CD14-positive monocyte (primary cell): Measurements from ENCODE around the gene ARL14EPL. TPM values are rescaled to one million over a fixed set of nuclear protein-coding genes. Genes with fewer than 3 reads are reported as not detected.
A peak's percentile ranks its signal among the peaks of the same experiment; 100 is the strongest.

ENCODE experiments used
- DNase-seq, 3 donors: peaks; one replicate each; pipeline ENCODE4 v3.0.0-alpha.2; 2011 to 2022
- H2AFZ ChIP-seq: 2 replicates; pipeline ENCODE4 v1.6.0; 2012; ENCODE audit warnings: mild to moderate bottlenecking, low read depth, low read length, inconsistent platforms; ENCODE audit not compliant: insufficient read depth, poor library complexity, severe bottlenecking
- H3K27ac ChIP-seq, 2 donors: 1 replicate in 1 of 2; 2 replicates in 1 of 2; pipeline ENCODE4 v1.5.1; 2012 to 2013; ENCODE audit warnings: low read length in 2 of 2, control low read depth in 1 of 2, inconsistent platforms in 1 of 2, low read depth in 1 of 2, mild to moderate bottlenecking in 1 of 2
- H3K27me3 ChIP-seq, 2 donors: one replicate each; pipeline versions ENCODE4 v1.6.0 to v1.6.1; 2011 to 2013; ENCODE audit warnings: low read length in 2 of 2; ENCODE audit not compliant: control insufficient read depth in 2 of 2, insufficient read depth in 2 of 2
- H3K36me3 ChIP-seq, 2 donors: replicated peaks in 1 of 2; 1 replicate in 1 of 2; 2 replicates in 1 of 2; pipeline versions ENCODE4 v1.5.1 to v1.6.1; 2012 to 2013; ENCODE audit warnings: low read length in 2 of 2, control low read depth in 1 of 2, inconsistent platforms in 1 of 2, mild to moderate bottlenecking in 1 of 2; ENCODE audit not compliant: insufficient read depth in 2 of 2, control insufficient read depth in 1 of 2
- H3K4me1 ChIP-seq, 2 donors: 1 replicate in 1 of 2; 2 replicates in 1 of 2; pipeline versions ENCODE4 v1.5.1 to v1.6.1; 2012 to 2013; ENCODE audit warnings: low read length in 2 of 2, control low read depth in 1 of 2, inconsistent platforms in 1 of 2, mild to moderate bottlenecking in 1 of 2, moderate library complexity in 1 of 2; ENCODE audit not compliant: insufficient read depth in 2 of 2, control insufficient read depth in 1 of 2
- H3K4me2 ChIP-seq: replicated peaks from 2 replicates; pipeline ENCODE3; 2012; ENCODE audit warnings: low read length, moderate library complexity, mild to moderate bottlenecking; ENCODE audit not compliant: poor library complexity, severe bottlenecking; ENCODE audit errors: extremely low read depth
- H3K4me3 ChIP-seq, 3 experiments: fragments of 200-600 bp in 1 of 3; sonication (generic) in 1 of 3; replicated peaks in 1 of 3; 1 replicate in 2 of 3; 2 replicates in 1 of 3; pipeline ENCODE4 v1.5.1; 2011 to 2013; ENCODE audit warnings: low read length in 3 of 3, mild to moderate bottlenecking in 3 of 3, control low read depth in 2 of 3, low read depth in 2 of 3, inconsistent platforms in 1 of 3, moderate library complexity in 1 of 3
- H3K79me2 ChIP-seq: 2 replicates; pipeline ENCODE4 v1.6.0; 2012; ENCODE audit warnings: mild to moderate bottlenecking, control low read depth, inconsistent platforms, low read length, moderate library complexity; ENCODE audit not compliant: insufficient read depth
- H3K9ac ChIP-seq: 2 replicates; pipeline ENCODE4 v1.6.0; 2017; ENCODE audit warnings: low read length, mild to moderate bottlenecking; ENCODE audit not compliant: insufficient read depth, poor library complexity, severe bottlenecking
- H3K9me3 ChIP-seq, 2 donors: replicated peaks in 1 of 2; 1 replicate in 1 of 2; 2 replicates in 1 of 2; pipeline versions ENCODE4 v1.5.1 to v1.6.1; 2012 to 2013; ENCODE audit warnings: low read length in 2 of 2, control low read depth in 1 of 2; ENCODE audit not compliant: control insufficient read depth in 1 of 2, insufficient read depth in 1 of 2
- H4K20me1 ChIP-seq: 2 replicates; pipeline ENCODE4 v1.6.0; 2012; ENCODE audit warnings: mild to moderate bottlenecking, low read length, control low read depth, moderate library complexity; ENCODE audit not compliant: insufficient read depth
- H3K27ac Mint-ChIP-seq, 7 donors: one replicate each; pipeline ENCODE4 v1.8.0; 2020; ENCODE audit warnings: mild to moderate bottlenecking in 7 of 7, mixed read lengths in 7 of 7, moderate library complexity in 6 of 7, inconsistent platforms in 2 of 7
- H3K27me3 Mint-ChIP-seq, 3 donors: one replicate each; pipeline ENCODE4 v1.8.0; 2021 to 2022; ENCODE audit warnings: low read depth in 3 of 3, mild to moderate bottlenecking in 3 of 3, mixed read lengths in 3 of 3, moderate library complexity in 3 of 3, inconsistent platforms in 1 of 3
- H3K36me3 Mint-ChIP-seq, 2 donors: one replicate each; pipeline ENCODE4 v1.8.0; 2020; ENCODE audit warnings: mixed read lengths in 2 of 2, inconsistent platforms in 1 of 2, mild to moderate bottlenecking in 1 of 2
- H3K4me1 Mint-ChIP-seq: one replicate; pipeline ENCODE4 v1.8.0; 2020; ENCODE audit warnings: mild to moderate bottlenecking, mixed read lengths
- H3K4me3 Mint-ChIP-seq, 2 donors: one replicate each; pipeline ENCODE4 v1.8.0; 2020; ENCODE audit warnings: mild to moderate bottlenecking in 2 of 2, mixed read lengths in 2 of 2, moderate library complexity in 1 of 2
- H3K9me3 Mint-ChIP-seq, 7 donors: one replicate each; pipeline ENCODE4 v1.8.0; 2020 to 2022; ENCODE audit warnings: mixed read lengths in 7 of 7, mild to moderate bottlenecking in 6 of 7, moderate library complexity in 6 of 7, inconsistent platforms in 2 of 7
- CTCF ChIP-seq: fragments of 200-600 bp; IDR thresholded peaks from one replicate; pipeline ENCODE4 v1.8.0; 2022; ENCODE audit warnings: antibody characterized with exemption, mild to moderate bottlenecking
- WGBS: methylation state at CpG from one replicate; pipeline ENCODE4 v1.1.5; 2013; ENCODE audit warnings: missing lambda C conversion rate; ENCODE audit not compliant: insufficient coverage; 5-methylcytosine and 5-hydroxymethylcytosine counted together
- intact Hi-C, 2 donors: fragments of 100-400 bp; cut with micrococcal nuclease; formaldehyde crosslinking; loops; one replicate each; pipeline versions ENCODE4 v1.15.0 to v1.15.1; 2023
- polyA plus RNA-seq, 3 donors: library from polyadenylated mRNA; depleted of rRNA in 1 of 3; unstranded in 2 of 3; stranded (reverse) in 1 of 3; fragments of 300-500 nt in 2 of 3; fragments of >200 nt in 1 of 3; fragmentation: Illumina TruSeq in 2 of 3; gene quantifications; 1 replicate in 2 of 3; 2 replicates in 1 of 3; pipeline ENCODE4 v1.2.3, GENCODE V29; 2012 to 2021

Gene ARL14EPL
- polyA plus RNA-seq, 3 donors: 0.11 TPM; not detected in 2

- TF ChIP-seq CTCF: peak; percentile 18
- no peak overlapping the region for H3K27ac Mint-ChIP-seq
- H2AFZ ChIP-seq: no peak overlapping the region
These were observed 5.1 kb downstream of the ARL14EPL start for GRCh38 chr5:116037236-116037822.

GRCh38 chr5:116038817-116039216 is 6.5 kb downstream of the ARL14EPL start:
- peak; percentile 18 to 29 (median 20) for DNase-seq
- H3K9me3 Mint-ChIP-seq: peaks cover 0 to 2% (median 0%) of the 10 kb centered on the region in 7 donors
- H3K4me3 Mint-ChIP-seq: peak overlapping the region in 1 of 2 donors; percentile 59
- Histone ChIP-seq H3K27ac (no peak overlapping the region), H3K9ac (peak overlapping the region; percentile 5), H2AFZ (peak overlapping the region; percentile 72), H3K4me2 (peak overlapping the region; percentile 18), H3K4me1 (peaks cover 18 to 25% of the 10 kb centered on the region in 2 donors), H3K36me3 (no peaks in the 10 kb centered on the region), H4K20me1 (no peaks in the 10 kb centered on the region), H3K4me3 (no peak overlapping the region), H3K79me2 (no peaks in the 10 kb centered on the region), H3K9me3 (no peaks in the 10 kb centered on the region), H3K27me3 (no peaks in the 10 kb centered on the region)
- intact Hi-C loops: no loop called here
- TF ChIP-seq CTCF: no peak
- peaks cover 31% of the 10 kb centered on the region for H3K4me1 Mint-ChIP-seq
- no peaks in the 10 kb centered on the region for H3K36me3 Mint-ChIP-seq
- 0% methylated on average over 1 of the region's 3 CpGs for WGBS
- peak overlapping the region in 5 of 7 donors; percentile 48 to 75 (median 66) for H3K27ac Mint-ChIP-seq
- peaks cover 0 to 3% (median 0%) of the 10 kb centered on the region in 3 donors for H3K27me3 Mint-ChIP-seq

More at GRCh38 chr5:116037236-116037822, 5.1 kb downstream of the ARL14EPL start:
- Mint-ChIP-seq H3K27me3 (peaks cover 0 to 3% (median 0%) of the 10 kb centered on the region in 3 donors), H3K36me3 (no peaks in the 10 kb centered on the region), H3K9me3 (peaks cover 0 to 2% (median 0%) of the 10 kb centered on the region in 7 donors), H3K4me1 (peaks cover 31% of the 10 kb centered on the region), H3K4me3 (no peak overlapping the region)
- H3K4me2 ChIP-seq: no peak overlapping the region
- H3K9ac ChIP-seq: no peak overlapping the region
- DNase-seq: no peak
- intact Hi-C loops: no loop called here
- H3K36me3 ChIP-seq: no peaks in the 10 kb centered on the region
- no peaks in the 10 kb centered on the region for H3K27me3 ChIP-seq
- H3K79me2 ChIP-seq: no peaks in the 10 kb centered on the region
- WGBS: 100% methylated on average over 2 of the region's 3 CpGs
- peaks cover 19 to 25% of the 10 kb centered on the region in 2 donors for H3K4me1 ChIP-seq
- H4K20me1 ChIP-seq: no peaks in the 10 kb centered on the region
- no peaks in the 10 kb centered on the region for H3K9me3 ChIP-seq
- H3K4me3 ChIP-seq: no peak overlapping the region
- no peak overlapping the region for H3K27ac ChIP-seq
